Neutrophil (primary cell): ENCODE results near the gene SUSD3.

ENCODE experiments used
- H3K27ac ChIP-seq: fragments of 200-600 bp; sonication (generic); 2 replicates; pipeline ENCODE4 v1.5.1; 2016; ENCODE audit warnings: mild to moderate bottlenecking, moderate library complexity
- H3K27me3 ChIP-seq: fragments of 200-600 bp; sonication (generic); 2 replicates; pipeline ENCODE4 v1.6.0; 2016; ENCODE audit warnings: mild to moderate bottlenecking
- H3K36me3 ChIP-seq: fragments of 200-600 bp; sonication (generic); 2 replicates; pipeline ENCODE4 v1.5.1; 2017
- H3K4me1 ChIP-seq, 2 experiments: fragments of 200-600 bp in 1 of 2; sonication (generic) in 1 of 2; 1 replicate in 1 of 2; 2 replicates in 1 of 2; pipeline versions ENCODE4 v1.5.1 to v1.6.1; 2013 to 2016; ENCODE audit warnings: low read depth in 1 of 2, low read length in 1 of 2, mild to moderate bottlenecking in 1 of 2, moderate library complexity in 1 of 2; ENCODE audit not compliant: control insufficient read depth in 1 of 2, insufficient read depth in 1 of 2
- H3K4me3 ChIP-seq, 2 experiments: fragments of 200-600 bp in 1 of 2; sonication (generic) in 1 of 2; 1 replicate in 1 of 2; 2 replicates in 1 of 2; pipeline ENCODE4 v1.5.1; 2013 to 2016; ENCODE audit warnings: low read depth in 1 of 2, low read length in 1 of 2, mild to moderate bottlenecking in 1 of 2, moderate library complexity in 1 of 2
- H3K9me3 ChIP-seq: fragments of 200-600 bp; sonication (generic); 2 replicates; pipeline ENCODE4 v1.5.1; 2016
- CTCF ChIP-seq: fragments of 200-600 bp; sonication (generic); IDR thresholded peaks from 2 replicates; pipeline ENCODE4 v1.5.1; 2016; ENCODE audit warnings: antibody characterized with exemption

Gene SUSD3

GRCh38 chr9:93127395-93127911 is 69.0 kb downstream of the SUSD3 start:
- H3K4me3 ChIP-seq: peak overlapping the region; percentile 43 to 94
- H3K36me3 ChIP-seq: peaks cover 100% of the 10 kb centered on the region
- no peaks in the 10 kb centered on the region for H3K27me3 ChIP-seq
- no peak for TF ChIP-seq CTCF
- H3K4me1 ChIP-seq: peaks cover 79 to 89% of the 10 kb centered on the region in 2 experiments
- H3K27ac ChIP-seq: peak overlapping the region; percentile 100
- H3K9me3 ChIP-seq: no peaks in the 10 kb centered on the region

- peaks cover 79 to 89% of the 10 kb centered on the region in 2 experiments for H3K4me1 ChIP-seq
- peak overlapping the region; percentile 100 for H3K27ac ChIP-seq
- no peak for TF ChIP-seq CTCF
- peak overlapping the region; percentile 43 to 94 for H3K4me3 ChIP-seq
- H3K27me3 ChIP-seq: no peaks in the 10 kb centered on the region
- peaks cover 98% of the 10 kb centered on the region for H3K36me3 ChIP-seq
- no peaks in the 10 kb centered on the region for H3K9me3 ChIP-seq
These were observed 69.7 kb downstream of the SUSD3 start for GRCh38 chr9:93128011-93128714.

- no peak for TF ChIP-seq CTCF
- H3K27ac ChIP-seq: peak overlapping the region; percentile 100
- no peaks in the 10 kb centered on the region for H3K27me3 ChIP-seq
- peaks cover 92% of the 10 kb centered on the region for H3K36me3 ChIP-seq
- H3K4me1 ChIP-seq: peaks cover 79 to 83% of the 10 kb centered on the region in 2 experiments
- no peaks in the 10 kb centered on the region for H3K9me3 ChIP-seq
- H3K4me3 ChIP-seq: peak overlapping the region; percentile 93 to 94
These were observed 70.3 kb downstream of the SUSD3 start for GRCh38 chr9:93128715-93129224.

- H3K9me3 ChIP-seq: no peaks in the 10 kb centered on the region
- peak overlapping the region; percentile 93 to 94 for H3K4me3 ChIP-seq
- H3K27me3 ChIP-seq: no peaks in the 10 kb centered on the region
- peak; percentile 23 for TF ChIP-seq CTCF
- H3K27ac ChIP-seq: peak overlapping the region; percentile 100
- peaks cover 87% of the 10 kb centered on the region for H3K36me3 ChIP-seq
- peaks cover 77 to 81% of the 10 kb centered on the region in 2 experiments for H3K4me1 ChIP-seq
These were observed 70.8 kb downstream of the SUSD3 start for GRCh38 chr9:93129286-93129685.

GRCh38 chr9:93129691-93130500 is 71.4 kb downstream of the SUSD3 start:
- Histone ChIP-seq H3K4me3 (peak overlapping the region; percentile 93 to 94), H3K9me3 (no peaks in the 10 kb centered on the region), H3K27ac (peak overlapping the region; percentile 100), H3K27me3 (peaks cover 2% of the 10 kb centered on the region), H3K36me3 (peaks cover 81% of the 10 kb centered on the region), H3K4me1 (peaks cover 82 to 87% of the 10 kb centered on the region in 2 experiments)
- no peak for TF ChIP-seq CTCF
